ENCODE measurements around the gene DNAJC25.
A peak's percentile ranks its signal among the peaks of the same experiment; 100 is the strongest.
"Not testable (repeated sequence)": the region's sequence is repeated elsewhere in the genome, so short reads cannot be mapped to it uniquely, and the experiment has no call there.

Gene DNAJC25

GRCh38 chr9:111631214-111631971, at the start of gene DNAJC25:
Gene DNAJC25 (plus strand): TSS chr9:111631334. CDS start chr9:111631408, 74 bp downstream.
- DNase-seq (ENCODE audit: low spot score): peak; percentile 100

- DNase-seq (ENCODE audit: low spot score): no peak
Measured at GRCh38 chr9:111582888-111583287, 48.2 kb upstream of the DNAJC25 start.

GRCh38 chr9:111586378-111586777, 44.8 kb upstream of the DNAJC25 start:
- DNase-seq (ENCODE audit: low spot score): no peak

GRCh38 chr9:111588846-111589245, 42.3 kb upstream of the DNAJC25 start:
- no peak for DNase-seq (ENCODE audit: low spot score)

DNA sequence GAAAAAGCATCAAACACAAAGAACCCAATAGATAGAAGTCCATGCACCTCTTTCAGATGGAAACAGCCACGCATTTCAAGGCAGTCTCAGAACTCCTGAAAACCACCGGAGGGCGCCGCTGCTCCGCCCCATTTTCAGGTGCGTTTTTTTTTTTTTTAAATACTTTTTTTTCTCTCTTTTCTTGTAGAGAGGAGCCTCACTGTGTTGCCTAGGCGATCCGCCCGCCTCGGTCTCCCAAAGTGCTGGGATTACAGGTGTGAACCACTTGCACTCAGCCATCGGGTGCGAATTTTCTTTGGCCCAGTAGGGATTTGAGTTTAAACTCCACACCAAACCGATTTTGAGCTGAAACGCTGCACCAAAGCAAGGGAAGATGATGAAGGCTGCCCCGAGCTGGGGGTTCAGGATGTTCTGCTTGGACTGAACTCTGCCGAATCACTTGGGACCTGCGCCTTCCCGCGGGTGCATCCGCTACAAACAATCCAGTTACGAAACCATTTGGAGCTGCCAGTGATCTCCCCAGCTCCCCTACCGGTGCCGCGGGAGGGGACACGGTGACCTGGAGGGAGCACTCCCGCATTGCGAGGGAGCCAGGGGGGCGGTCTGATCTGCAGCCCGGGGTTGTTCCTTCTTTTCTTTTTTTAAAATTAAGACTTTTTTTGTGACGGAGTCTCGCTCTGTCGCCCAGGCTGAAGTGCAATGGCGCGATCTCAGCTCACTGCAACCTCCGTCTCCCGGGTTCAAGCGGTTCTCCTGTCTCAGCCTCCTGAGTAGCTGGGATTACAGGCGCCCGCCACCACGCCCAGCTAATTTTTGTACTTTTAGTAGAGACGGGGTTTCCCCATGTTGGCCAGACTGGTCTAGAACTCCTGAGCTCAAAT, 33.0 kb upstream of the DNAJC25 start:
- peak; percentile 76 for DNase-seq (ENCODE audit: low spot score)

GRCh38 chr9:111598733-111599091, 32.4 kb upstream of the DNAJC25 start:
- DNase-seq (ENCODE audit: low spot score): no peak

GRCh38 chr9:111599092-111599954, 31.8 kb upstream of the DNAJC25 start, which contains the start of gene PTGR1:
Gene PTGR1 (minus strand): TSS chr9:111599647. CDS start chr9:111597422, 2,225 bp downstream.
- DNase-seq (ENCODE audit: low spot score): peak; percentile 87

DNA sequence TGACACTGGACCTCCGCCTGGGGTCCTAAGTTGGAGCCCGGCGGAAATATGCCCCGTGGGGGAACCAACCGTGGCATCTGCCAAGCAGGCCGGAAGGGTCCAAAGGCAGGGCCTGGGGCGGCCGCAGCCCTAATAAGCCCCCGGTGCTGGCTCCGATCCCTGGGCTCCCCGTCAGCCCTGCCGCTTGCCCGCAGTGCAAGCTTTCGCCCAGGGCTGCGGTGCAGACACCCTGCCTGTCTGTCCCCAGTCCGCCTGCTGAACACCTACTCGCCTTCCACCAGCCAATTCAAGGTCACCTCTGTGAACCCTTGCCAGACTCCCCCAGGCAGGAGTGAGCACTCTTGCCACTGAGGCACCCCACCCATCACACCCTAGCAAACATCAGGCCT, 31.2 kb upstream of the DNAJC25 start:
- no peak for DNase-seq (ENCODE audit: low spot score)

DNA sequence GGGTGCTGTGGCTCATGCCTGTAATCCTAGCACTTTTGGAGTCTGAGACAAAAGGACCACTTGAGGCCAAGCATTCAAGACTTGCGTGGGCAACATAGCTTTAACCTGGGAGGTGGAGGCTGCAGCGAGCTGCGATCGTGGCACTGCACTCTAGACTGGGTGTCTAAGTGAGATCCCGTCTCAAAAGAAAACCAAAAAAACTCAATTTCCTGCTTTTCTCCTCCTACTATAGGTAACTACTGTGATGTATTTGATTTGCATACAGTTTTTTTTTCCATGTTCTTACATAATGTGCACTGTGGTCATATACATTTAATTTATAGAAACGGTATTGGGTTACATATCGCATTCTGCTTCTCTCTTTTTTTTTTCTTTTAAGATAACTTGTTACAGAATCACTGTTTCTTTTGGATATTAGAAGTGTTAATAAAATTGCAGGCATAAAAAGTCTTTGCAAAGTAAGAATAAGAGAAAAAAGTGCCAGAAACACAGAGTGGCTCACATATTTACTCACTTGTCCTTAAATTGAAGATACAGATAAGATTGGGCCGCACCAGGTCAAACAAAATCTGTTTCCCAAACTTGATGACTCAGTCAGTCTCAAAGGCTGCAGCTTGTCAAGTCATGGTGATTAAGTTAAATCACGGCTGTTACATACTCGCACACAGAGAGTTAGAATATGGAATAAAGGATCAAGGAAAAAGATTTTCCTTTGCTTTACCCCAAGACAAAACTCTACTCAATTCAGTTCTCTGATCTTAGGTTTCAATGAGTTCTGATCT, 29.7 kb upstream of the DNAJC25 start:
- DNase-seq (ENCODE audit: low spot score): no peak

DNA sequence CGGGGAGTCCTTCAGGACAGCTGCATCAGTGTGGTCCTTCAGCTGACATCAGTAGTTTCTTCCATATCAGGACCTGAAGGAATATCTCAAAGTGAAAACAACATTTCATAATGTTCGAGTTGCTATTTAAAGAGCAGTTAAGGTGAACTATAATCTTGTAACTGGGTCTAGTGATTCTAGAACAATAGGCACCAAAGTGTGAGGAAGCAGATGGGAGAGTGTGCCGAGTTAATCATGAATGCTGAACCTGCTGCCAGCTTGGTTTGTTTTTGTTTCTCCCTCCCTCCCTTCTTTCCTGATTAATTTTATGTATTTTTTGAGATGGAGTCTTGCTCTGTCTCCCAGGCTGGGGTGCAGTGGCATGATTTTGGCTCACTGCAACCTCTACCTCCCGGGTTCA, 28.1 kb upstream of the DNAJC25 start:
- no peak for DNase-seq (ENCODE audit: low spot score)

GRCh38 chr9:111604054-111604615, 27.0 kb upstream of the DNAJC25 start:
- DNase-seq (ENCODE audit: low spot score): no peak

DNA sequence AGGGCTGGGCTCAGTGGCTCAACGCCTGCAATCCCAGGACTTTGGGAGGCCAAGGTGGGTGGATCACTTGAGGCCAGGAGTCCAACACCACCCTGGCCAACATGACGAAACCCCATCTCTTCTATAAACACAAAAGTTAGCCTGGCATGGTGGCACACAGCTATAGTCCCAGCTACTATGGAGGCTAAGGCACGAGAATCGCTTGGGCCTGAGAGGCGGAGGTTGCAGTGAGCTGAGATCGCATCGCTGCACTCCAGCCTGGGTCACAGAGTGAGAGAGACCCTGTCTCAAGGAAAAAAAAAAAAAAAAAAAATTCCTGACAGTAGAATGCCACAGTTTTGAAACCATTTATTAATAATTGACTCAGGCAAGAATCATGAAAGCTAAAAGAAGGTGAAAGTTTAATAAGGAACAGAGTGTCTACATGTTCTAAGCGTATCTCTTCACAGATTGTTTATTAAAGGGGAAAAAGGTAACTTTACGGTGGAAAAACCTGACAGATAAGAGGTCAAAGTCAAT, 26.0 kb upstream of the DNAJC25 start:
- DNase-seq (ENCODE audit: low spot score): no peak

DNA sequence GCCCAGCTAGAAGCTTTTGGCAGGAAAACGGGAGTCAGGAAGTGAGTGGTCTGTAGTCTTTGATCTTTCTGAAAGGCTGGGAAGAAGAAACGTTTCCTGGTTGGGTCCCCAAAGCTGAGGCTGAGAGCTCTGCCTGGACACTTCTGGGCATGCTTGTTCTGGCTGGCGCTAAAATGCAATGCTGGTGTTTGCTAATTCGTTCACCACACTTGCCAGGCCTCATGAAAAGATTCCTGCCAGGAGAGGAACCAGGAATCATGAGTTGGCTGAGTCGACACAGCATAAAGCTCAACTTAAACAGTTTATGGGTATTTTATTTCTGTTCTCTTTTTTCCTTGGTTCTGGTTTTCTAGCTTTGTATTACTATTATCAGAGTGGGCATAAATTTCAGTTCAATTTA, 21.0 kb upstream of the DNAJC25 start:
- no peak for DNase-seq (ENCODE audit: low spot score)

DNA sequence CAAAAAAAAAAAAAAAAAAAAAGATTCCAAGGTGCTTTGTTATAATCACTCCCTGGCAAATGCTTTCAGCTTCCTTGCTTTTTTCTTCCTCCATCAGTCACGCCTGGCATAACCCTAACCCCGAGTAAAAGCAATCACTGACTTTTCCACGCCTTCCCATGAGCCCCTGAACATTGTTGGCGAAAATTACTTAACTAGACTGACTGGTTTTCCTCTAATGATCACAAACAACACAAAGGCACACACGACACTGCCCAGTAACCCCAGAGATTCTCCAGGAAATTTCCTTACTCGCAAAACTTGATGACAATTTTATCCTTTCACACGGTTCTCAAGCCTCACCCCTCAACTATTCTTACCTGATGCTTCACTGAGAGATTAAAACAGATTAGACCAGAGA, 20.3 kb upstream of the DNAJC25 start:
- no peak for DNase-seq (ENCODE audit: low spot score)

- DNase-seq (ENCODE audit: low spot score): no peak
Measured at GRCh38 chr9:111613436-111614040, 17.6 kb upstream of the DNAJC25 start.

GRCh38 chr9:111615928-111616327, 15.2 kb upstream of the DNAJC25 start:
- DNase-seq (ENCODE audit: low spot score): no peak

DNA sequence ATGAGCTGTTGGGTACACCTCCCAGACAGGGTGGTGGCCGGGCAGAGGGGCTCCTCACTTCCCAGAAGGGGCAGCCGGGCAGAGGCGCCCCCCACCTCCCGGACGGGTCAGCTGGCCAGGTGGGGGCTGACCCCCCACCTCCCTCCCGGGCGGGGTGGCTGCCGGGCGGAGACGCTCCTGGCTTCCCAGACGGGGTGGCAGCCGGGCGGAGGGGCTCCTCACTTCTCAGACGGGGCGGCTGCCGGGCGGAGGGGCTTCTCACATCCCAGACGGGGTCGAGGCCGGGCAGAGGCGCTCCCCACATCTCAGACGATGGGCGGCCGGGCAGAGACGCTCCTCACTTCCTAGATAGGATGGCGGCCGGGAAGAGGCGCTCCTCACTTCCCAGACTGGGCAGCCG, 13.8 kb upstream of the DNAJC25 start:
- not testable (repeated sequence) for DNase-seq (ENCODE audit: low spot score)

- peak; percentile 54 for DNase-seq (ENCODE audit: low spot score)
Measured at GRCh38 chr9:111621895-111622480, 9.1 kb upstream of the DNAJC25 start.

GRCh38 chr9:111622626-111623025, 8.5 kb upstream of the DNAJC25 start:
- peak; percentile 59 for DNase-seq (ENCODE audit: low spot score)

All from COLO829 (cell line).